Activated B cell treated with CpG ODN at 0.5 μM for 24 hours (primary cell): Measurements from ENCODE around the gene SHCBP1. TPM values are rescaled to one million over a fixed set of nuclear protein-coding genes. Genes with fewer than 3 reads are reported as not detected.

Experiments
- ATAC-seq: fragments of 200-7000 bp; cut with Tn5 transposase; one replicate; pipeline ENCODE4 v1.10.0; 2021; ENCODE audit warnings: low read depth, mild to moderate bottlenecking, moderate library complexity
- CTCF ChIA-PET: fragments of 350-600 bp; sonication (Branson Sonifier 250); formaldehyde crosslinking; loops from one replicate; lab custom pipeline; 2021; ENCODE audit warnings: antibody characterized with exemption; lab: Charles Lee
- POLR2A ChIA-PET: fragments of 350-600 bp; sonication (Branson Sonifier 250); formaldehyde crosslinking; loops from one replicate; lab custom pipeline; 2021; ENCODE audit warnings: antibody characterized with exemption; lab: Charles Lee
- DNase-seq: peaks from one replicate; pipeline ENCODE4 v3.0.0; 2022
- H3K27ac Mint-ChIP-seq: one replicate; pipeline ENCODE4 v1.8.0; 2020; ENCODE audit warnings: mixed read lengths
- H3K27me3 Mint-ChIP-seq: one replicate; pipeline ENCODE4 v1.8.0; 2021; ENCODE audit warnings: mixed read lengths
- H3K36me3 Mint-ChIP-seq: one replicate; pipeline ENCODE4 v1.8.0; 2021; ENCODE audit warnings: low read depth, mixed read lengths
- H3K4me1 Mint-ChIP-seq: one replicate; pipeline ENCODE4 v1.8.0; 2021; ENCODE audit warnings: mixed read lengths
- H3K4me3 Mint-ChIP-seq: one replicate; pipeline ENCODE4 v1.8.0; 2020; ENCODE audit warnings: mild to moderate bottlenecking, mixed read lengths
- H3K9me3 Mint-ChIP-seq: one replicate; pipeline ENCODE4 v1.8.0; 2020; ENCODE audit warnings: mixed read lengths
- CTCF ChIP-seq: fragments of 200-600 bp; IDR thresholded peaks from one replicate; pipeline ENCODE4 v1.8.0; 2022; ENCODE audit warnings: antibody characterized with exemption, mild to moderate bottlenecking
- intact Hi-C: fragments of 100-400 bp; cut with micrococcal nuclease; formaldehyde crosslinking; loops from one replicate; pipeline ENCODE4 v1.15.1; 2024
- total RNA-seq: library from RNA; stranded (reverse); gene quantifications from 2 replicates; pipeline ENCODE4 v1.2.3, GENCODE V29; 2022

Gene SHCBP1
- total RNA-seq, 1 donor from 2014 or later, result 2.0 TPM

GRCh38 chr16:46650254-46650623 lies 29.1 kb upstream of the SHCBP1 start:
- peaks cover 8% of the 10 kb centered on the region for H3K36me3 Mint-ChIP-seq
- H3K27me3 Mint-ChIP-seq, result no peaks in the 10 kb centered on the region
- POLR2A ChIA-PET, result no interaction called here
- CTCF ChIA-PET, result no interaction called here
- no peak for DNase-seq
- H3K9me3 Mint-ChIP-seq, result no peaks in the 10 kb centered on the region
- no peak overlapping the region for H3K4me3 Mint-ChIP-seq
- ATAC-seq, result no peak
- H3K4me1 Mint-ChIP-seq, result no peaks in the 10 kb centered on the region
- intact Hi-C loops, result no loop called here
- TF ChIP-seq CTCF, result no peak
- no peak overlapping the region for H3K27ac Mint-ChIP-seq

- intact Hi-C loops, result no loop called here
- Mint-ChIP-seq H3K9me3 (peaks cover 5% of the 10 kb centered on the region), H3K36me3 (peaks cover 10% of the 10 kb centered on the region), H3K4me3 (no peak overlapping the region), H3K27ac (no peak overlapping the region), H3K27me3 (no peaks in the 10 kb centered on the region), H3K4me1 (no peaks in the 10 kb centered on the region)
- no peak for TF ChIP-seq CTCF
- POLR2A ChIA-PET, result no interaction called here
- CTCF ChIA-PET, result no interaction called here
- no peak for DNase-seq
- ATAC-seq, result no peak
Observed at GRCh38 chr16:46649588-46650253, 28.5 kb upstream of the SHCBP1 start.

- TF ChIP-seq CTCF, result no peak
- Mint-ChIP-seq H3K36me3 (peaks cover 15% of the 10 kb centered on the region), H3K9me3 (peaks cover 13% of the 10 kb centered on the region), H3K4me3 (no peak overlapping the region), H3K27me3 (no peaks in the 10 kb centered on the region), H3K4me1 (no peaks in the 10 kb centered on the region), H3K27ac (no peak overlapping the region)
- DNase-seq, result no peak
- CTCF ChIA-PET, result no interaction called here
- POLR2A ChIA-PET, result no interaction called here
- no peak for ATAC-seq
- intact Hi-C loops, result no loop called here
Observed at GRCh38 chr16:46648656-46649055, 27.5 kb upstream of the SHCBP1 start.

- Mint-ChIP-seq H3K27me3 (no peaks in the 10 kb centered on the region), H3K4me3 (no peak overlapping the region), H3K27ac (no peak overlapping the region), H3K4me1 (no peaks in the 10 kb centered on the region), H3K36me3 (peaks cover 10% of the 10 kb centered on the region), H3K9me3 (peaks cover 10% of the 10 kb centered on the region)
- intact Hi-C loops, result no loop called here
- CTCF ChIA-PET, result no interaction called here
- DNase-seq (no peak), ATAC-seq (no peak)
- no peak for TF ChIP-seq CTCF
- POLR2A ChIA-PET, result no interaction called here
Observed at GRCh38 chr16:46638947-46639925, 18.1 kb upstream of the SHCBP1 start.
